ENCODE measurements around the gene SRPK3.

DNA sequence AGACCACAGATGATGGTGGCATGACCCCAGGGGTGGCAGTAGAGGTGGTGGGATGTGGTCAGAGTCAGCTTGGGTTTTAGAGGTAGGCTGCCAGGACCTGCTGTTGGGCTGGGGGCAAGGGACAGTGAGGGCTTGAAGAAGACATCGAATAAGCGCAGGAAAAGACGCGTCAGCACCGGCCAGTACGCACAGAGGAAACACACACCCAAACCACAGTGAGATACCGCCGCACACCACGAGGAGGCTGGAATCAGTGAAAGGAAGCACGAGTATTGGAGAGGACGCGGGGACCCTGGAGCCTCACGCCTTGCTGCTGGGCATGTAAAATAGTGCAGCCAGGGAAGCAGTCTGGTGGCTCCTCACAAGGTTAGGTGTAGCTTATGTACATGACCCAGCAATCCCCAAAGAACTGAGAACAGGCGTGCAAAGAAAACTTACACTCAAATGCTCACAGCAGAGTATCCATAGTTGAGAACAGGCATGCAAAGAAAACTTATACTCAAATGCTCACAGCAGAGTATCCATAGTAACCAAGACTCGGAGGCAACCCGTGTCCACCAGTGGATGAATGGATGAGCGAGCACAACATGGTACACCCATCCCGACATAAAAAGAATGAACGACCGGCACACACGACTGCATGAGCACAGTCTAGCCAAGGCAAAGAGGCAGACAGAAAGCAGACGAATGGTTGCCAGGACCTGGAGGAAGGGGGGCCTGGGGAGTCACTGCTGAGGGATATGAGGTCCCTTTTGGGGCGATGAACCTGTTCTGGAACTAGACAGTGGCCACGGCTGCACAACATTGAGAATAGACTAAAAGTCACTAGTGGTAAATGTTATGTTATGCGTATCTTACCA lies 36.2 kb downstream of the SRPK3 start:
- TF ChIP-seq, protein P1, sequence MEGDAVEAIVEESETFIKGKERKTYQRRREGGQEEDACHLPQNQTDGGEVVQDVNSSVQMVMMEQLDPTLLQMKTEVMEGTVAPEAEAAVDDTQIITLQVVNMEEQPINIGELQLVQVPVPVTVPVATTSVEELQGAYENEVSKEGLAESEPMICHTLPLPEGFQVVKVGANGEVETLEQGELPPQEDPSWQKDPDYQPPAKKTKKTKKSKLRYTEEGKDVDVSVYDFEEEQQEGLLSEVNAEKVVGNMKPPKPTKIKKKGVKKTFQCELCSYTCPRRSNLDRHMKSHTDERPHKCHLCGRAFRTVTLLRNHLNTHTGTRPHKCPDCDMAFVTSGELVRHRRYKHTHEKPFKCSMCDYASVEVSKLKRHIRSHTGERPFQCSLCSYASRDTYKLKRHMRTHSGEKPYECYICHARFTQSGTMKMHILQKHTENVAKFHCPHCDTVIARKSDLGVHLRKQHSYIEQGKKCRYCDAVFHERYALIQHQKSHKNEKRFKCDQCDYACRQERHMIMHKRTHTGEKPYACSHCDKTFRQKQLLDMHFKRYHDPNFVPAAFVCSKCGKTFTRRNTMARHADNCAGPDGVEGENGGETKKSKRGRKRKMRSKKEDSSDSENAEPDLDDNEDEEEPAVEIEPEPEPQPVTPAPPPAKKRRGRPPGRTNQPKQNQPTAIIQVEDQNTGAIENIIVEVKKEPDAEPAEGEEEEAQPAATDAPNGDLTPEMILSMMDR (conservative IDR thresholded peaks at IDR 0.05), result no peak
- no peak for TF ChIP-seq EZH2 (IDR thresholded peaks at IDR 0.05; ENCODE audit: low read depth)

Data from PC-9 (cell line).